Measurements from ENCODE around the gene BLACAT1.

Gene BLACAT1

DNA sequence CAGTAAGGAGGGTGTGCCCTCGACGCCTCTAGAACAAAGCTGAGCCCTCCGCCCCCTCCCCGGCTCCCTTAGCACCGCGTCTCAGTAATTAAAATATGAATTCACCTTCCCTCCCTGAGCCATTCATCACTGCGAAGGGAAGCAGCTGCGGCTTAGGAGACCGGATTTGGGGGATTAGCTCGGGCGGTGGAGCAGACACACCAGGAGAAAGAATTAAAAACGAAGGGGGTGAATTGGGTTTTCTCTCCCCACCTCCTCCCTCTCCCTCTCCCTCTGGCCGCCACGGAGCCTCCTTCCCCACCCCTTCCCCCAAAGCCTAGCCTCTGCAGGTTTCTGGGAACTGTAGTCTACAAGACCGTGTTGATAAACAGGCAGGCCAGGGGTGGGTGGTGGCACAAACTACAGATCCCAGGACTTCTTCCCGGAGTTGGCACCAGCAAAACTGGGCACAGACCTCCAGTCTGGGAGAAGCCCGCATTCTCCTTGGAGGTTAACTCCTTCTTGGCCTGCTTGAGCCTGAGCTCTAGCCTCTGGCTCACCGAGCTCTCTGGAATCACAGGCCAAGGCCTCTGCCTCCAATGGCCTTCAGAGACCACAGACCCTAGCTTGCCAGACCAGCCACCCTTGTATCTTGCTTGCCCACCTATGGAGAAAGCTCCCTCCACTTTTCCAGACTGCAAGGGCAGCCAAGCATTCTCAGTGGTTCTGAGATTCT is 10.8 kb downstream of the BLACAT1 start:
- no peak overlapping the region for H3K27ac Mint-ChIP-seq
- no peaks in the 10 kb centered on the region for H3K36me3 Mint-ChIP-seq (ENCODE audit: low read depth)
- intact Hi-C loops (cut with micrococcal nuclease) = no loop called here
- H3K4me1 Mint-ChIP-seq (ENCODE audit: low read depth) = peaks cover 21% of the 10 kb centered on the region
- no peak overlapping the region for H3K4me3 Mint-ChIP-seq
- no peaks in the 10 kb centered on the region for H3K9me3 Mint-ChIP-seq
- H3K27me3 Mint-ChIP-seq = peaks cover 74% of the 10 kb centered on the region

DNA sequence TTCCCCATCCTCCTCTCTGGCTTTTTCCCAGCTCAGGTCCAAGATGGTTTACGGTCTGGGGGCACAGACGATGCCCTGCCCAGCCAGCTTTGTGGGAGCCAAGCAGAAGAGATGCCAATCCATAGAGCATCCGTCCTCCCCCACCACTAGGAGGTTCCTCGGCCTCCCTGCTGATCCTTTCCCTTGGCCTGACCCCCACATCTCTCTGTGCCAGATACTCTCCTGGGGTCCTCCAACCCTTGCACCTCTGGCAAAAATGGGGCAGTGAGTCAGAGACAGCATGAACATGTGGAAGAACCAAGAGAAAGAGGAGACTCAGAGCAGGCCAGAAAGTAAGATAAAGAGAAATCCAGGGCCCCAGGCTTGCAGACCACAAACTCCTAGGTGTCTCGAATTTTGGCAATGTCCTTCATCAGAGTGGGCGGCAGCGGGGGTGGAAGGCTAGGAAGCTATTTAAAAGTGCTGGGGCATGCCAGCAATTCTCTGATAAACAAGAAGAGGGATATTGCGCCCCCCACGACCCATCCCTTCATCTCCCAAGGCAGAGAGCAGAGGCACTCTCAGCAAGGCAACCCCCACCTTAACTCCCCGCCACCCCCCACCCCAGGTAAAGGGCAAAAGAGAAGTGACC is 11.4 kb downstream of the BLACAT1 start:
- H3K27ac Mint-ChIP-seq = no peak overlapping the region
- no peaks in the 10 kb centered on the region for H3K36me3 Mint-ChIP-seq (ENCODE audit: low read depth)
- H3K4me3 Mint-ChIP-seq = no peak overlapping the region
- H3K9me3 Mint-ChIP-seq = no peaks in the 10 kb centered on the region
- intact Hi-C loops (cut with micrococcal nuclease) = no loop called here
- H3K4me1 Mint-ChIP-seq (ENCODE audit: low read depth) = peaks cover 21% of the 10 kb centered on the region
- H3K27me3 Mint-ChIP-seq = peaks cover 76% of the 10 kb centered on the region

DNA sequence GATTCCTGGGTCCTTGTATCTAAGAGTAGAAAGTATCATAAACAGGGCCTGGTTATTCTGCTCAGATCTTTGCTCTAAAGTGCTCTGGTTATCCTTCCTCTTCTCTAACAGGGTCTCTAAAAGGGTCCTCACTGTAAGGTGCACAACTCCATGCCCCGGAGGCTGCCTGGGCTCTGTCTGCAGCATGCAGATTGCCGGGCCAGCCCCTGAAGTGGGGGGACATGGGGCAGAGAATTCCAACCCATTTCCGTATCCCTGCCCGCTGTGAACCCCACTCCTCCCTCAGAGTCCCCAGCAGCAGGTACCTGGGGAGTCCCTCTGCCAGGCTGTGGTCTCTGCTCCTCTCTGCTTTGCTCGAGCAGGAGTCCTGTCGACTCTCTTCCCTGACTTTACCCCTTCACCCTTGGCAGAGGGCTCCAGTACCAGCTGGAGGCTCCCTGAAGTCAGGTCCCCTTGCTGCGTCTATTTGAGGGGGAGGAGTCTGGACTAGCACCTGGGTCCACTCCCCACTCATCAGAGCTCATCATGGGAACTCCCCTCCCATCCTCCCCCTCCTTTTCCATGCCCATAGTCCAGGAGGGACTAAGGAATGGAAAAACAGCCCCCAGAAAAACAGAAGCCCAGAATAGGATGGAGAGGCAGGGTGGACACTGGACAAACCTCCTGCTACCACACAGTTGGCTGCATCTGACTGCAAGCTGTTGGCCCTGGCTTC is 12.1 kb downstream of the BLACAT1 start:
- Mint-ChIP-seq H3K27me3 (peaks cover 79% of the 10 kb centered on the region), H3K9me3 (no peaks in the 10 kb centered on the region), H3K27ac (no peak overlapping the region), H3K4me3 (no peak overlapping the region), H3K4me1 (ENCODE audit: low read depth) (peaks cover 24% of the 10 kb centered on the region), H3K36me3 (ENCODE audit: low read depth) (no peaks in the 10 kb centered on the region)
- intact Hi-C loops (cut with micrococcal nuclease) = no loop called here

DNA sequence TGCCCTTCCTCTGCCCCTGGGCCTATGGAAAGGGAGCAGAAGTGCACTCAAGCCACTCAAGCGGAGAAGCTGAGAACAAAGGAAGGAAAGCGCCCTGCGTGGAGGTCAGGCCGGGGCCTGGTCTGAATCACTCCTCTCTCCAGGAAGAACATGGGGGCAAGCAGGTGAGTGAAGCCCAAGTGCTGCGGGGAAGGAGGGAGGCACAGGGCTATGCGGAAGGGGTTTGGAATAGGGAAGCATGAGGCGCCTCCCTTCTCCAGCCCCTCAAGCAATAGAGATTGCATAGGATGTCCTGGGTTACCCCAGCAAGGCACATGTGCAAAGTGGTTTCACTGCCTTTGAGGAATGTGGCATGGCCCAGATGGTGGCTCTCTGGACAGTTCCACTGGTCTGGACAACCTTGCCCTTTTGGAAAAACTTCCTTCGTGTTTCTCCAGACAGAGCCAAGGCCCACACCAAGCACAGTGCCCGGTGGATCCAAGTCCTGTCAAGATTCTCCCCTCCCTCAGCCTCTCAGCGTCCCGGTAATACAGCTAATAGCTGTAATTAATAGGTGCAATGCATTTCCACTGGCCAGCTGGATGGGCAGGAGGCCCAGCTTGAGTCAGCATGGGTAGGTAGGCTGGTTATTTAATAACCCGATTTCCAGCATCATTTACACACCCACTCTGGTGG is 13.7 kb downstream of the BLACAT1 start:
- Mint-ChIP-seq H3K36me3 (ENCODE audit: low read depth) (no peaks in the 10 kb centered on the region), H3K4me3 (no peak overlapping the region), H3K27ac (no peak overlapping the region), H3K4me1 (ENCODE audit: low read depth) (peaks cover 30% of the 10 kb centered on the region), H3K27me3 (peaks cover 76% of the 10 kb centered on the region), H3K9me3 (no peaks in the 10 kb centered on the region)
- intact Hi-C loops (cut with micrococcal nuclease) = no loop called here

DNA sequence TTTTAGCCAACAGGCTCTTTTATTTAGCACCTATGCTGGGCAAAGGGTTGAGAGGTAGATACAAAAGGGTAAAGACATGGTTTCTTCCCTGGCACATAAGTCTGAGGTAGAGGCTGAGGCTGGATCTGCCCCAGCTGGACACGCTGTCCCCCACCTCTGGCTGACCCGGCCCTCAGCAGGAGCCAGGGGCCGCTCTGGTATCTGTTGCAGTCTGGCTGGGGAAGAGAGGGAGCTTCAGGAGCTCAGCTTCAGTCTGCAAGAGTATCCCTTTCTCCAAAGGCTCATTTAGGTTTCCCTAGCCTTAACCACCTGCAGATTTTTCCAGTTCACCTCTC is 14.2 kb downstream of the BLACAT1 start:
- Mint-ChIP-seq H3K27ac (no peak overlapping the region), H3K9me3 (no peaks in the 10 kb centered on the region), H3K4me3 (peak overlapping the region; percentile 67), H3K36me3 (ENCODE audit: low read depth) (no peaks in the 10 kb centered on the region), H3K4me1 (ENCODE audit: low read depth) (peaks cover 35% of the 10 kb centered on the region), H3K27me3 (peaks cover 79% of the 10 kb centered on the region)
- intact Hi-C loops (cut with micrococcal nuclease) = no loop called here

DNA sequence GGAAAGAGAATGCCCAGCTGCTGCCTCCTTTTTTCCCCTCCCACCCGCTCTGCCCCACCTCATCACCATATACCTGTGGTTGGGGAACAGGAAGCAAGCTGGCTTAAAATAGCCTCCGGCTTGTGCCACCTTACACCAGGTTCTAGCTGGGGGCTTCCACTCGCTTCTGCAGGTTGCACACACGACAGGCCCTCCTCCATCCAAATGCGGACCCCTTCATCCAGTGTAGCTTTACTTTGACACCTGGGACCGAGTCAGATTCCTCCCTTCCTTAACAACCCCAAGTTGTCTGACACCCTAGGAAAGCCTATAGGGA is 14.6 kb downstream of the BLACAT1 start:
- Mint-ChIP-seq H3K9me3 (no peaks in the 10 kb centered on the region), H3K4me3 (peak overlapping the region; percentile 67), H3K36me3 (ENCODE audit: low read depth) (no peaks in the 10 kb centered on the region), H3K4me1 (ENCODE audit: low read depth) (peaks cover 39% of the 10 kb centered on the region), H3K27ac (no peak overlapping the region), H3K27me3 (peaks cover 81% of the 10 kb centered on the region)
- intact Hi-C loops (cut with micrococcal nuclease) = no loop called here

DNA sequence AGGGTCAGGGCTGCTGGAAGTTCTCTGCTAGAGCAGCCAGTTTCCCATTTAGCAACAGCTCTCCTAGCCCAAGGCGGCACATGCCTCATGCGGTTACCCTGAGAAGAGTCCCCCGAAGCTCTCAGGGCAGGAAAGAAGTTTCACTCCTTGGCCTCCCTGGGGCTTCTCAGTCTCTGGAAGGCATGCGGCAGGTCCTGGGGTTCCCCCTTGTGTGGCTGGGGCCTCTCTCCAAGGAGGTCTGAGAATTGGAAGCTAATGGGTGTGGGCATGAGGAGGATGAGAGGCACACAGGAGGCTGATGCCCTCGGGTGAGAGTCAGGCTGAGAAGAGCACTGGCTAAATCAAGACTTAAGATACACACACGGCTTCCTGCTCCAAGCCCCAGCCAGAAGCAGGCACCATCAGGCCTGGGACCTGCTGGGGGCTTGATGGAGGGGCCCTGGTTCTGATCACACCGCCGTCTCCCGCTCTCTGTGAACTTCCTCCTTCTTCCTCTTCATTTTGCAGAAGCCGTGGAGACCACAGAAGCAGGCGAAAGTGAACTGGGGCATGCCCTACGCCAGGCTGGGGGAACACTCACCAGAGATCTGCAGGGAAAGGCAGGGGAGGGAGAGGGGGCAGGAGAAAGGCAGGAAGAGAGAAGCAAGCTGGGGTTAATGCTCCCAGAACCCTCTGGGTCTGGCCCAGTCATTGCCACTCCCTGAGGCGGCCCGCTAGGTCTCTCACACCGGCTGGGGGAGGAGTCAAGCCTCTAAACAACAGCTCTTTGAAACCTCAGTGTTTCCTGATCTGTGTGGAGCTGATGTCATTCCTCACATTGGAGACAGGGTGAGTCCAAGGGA is 15.1 kb downstream of the BLACAT1 start:
- intact Hi-C loops (cut with micrococcal nuclease) = no loop called here
- peaks cover 79% of the 10 kb centered on the region for H3K27me3 Mint-ChIP-seq
- H3K36me3 Mint-ChIP-seq (ENCODE audit: low read depth) = no peaks in the 10 kb centered on the region
- H3K4me1 Mint-ChIP-seq (ENCODE audit: low read depth) = peaks cover 44% of the 10 kb centered on the region
- no peak overlapping the region for H3K27ac Mint-ChIP-seq
- H3K4me3 Mint-ChIP-seq = peak overlapping the region; percentile 67
- H3K9me3 Mint-ChIP-seq = no peaks in the 10 kb centered on the region

DNA sequence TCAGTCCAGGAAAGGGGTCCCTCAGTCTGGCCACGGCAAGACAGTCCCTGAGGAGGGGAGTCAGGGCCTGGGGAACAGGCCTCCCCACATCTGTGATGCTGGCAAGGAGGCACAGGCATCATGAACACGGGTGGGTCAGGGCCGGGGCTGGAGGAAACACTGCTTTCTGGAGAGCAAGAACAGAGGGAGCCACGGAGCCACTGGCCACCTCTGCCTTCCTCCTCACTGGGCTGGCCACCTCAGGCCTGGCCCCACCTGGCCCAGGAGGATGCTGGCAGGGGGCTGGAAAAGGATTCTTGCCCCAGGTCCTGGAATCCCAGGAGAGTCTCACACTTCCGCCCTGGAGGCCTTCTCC is 15.7 kb downstream of the BLACAT1 start:
- no peak overlapping the region for H3K27ac Mint-ChIP-seq
- intact Hi-C loops (cut with micrococcal nuclease) = no loop called here
- H3K27me3 Mint-ChIP-seq = peaks cover 73% of the 10 kb centered on the region
- H3K4me1 Mint-ChIP-seq (ENCODE audit: low read depth) = peaks cover 50% of the 10 kb centered on the region
- no peaks in the 10 kb centered on the region for H3K9me3 Mint-ChIP-seq
- H3K4me3 Mint-ChIP-seq = no peak overlapping the region
- H3K36me3 Mint-ChIP-seq (ENCODE audit: low read depth) = no peaks in the 10 kb centered on the region

DNA sequence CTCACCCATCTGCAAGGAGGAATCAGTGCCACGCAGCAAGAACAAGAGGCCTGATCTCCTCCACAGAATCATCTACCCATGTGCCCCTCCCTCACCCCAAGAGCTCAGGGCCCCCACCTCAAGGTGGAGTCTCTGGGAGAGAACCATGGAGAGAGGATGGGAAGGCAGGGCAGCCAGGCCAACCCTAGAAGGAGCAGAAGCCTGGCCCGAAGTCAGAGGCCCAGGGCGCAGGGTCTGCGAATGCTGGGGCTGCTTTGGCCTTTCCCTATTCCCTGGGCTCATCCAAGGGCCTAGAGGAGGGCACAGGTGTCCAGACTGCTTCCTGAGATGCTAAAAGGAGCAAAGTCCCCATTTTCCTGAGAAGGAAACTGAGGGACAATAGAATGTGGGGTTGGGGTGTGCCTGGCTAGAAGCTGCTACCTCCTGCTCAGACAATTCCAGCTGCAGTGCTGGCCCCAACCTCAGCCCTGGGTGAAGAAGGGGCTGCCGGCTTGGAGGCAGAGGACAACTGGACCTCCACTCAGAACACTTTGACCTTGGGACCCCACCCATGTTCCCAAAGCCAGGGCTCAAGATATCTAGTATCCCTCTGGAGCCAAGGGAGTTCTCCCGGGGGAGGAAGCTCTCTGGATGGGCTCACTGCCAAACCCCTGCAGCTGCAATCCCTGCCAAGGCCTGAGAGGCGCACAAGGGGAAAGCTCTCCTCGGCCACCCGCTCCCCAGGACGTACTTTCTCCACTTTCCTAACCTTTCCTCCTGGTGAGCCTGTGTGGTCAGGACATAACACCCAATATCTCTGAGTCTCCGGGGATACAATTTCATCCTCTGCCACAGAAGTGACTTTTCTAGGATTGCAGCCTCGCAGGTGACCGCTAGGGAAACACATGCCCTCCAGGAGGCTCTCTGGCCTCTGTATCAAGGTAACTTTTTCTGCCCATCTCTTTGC is 17.4 kb downstream of the BLACAT1 start:
- H3K27ac Mint-ChIP-seq = no peak overlapping the region
- peaks cover 53% of the 10 kb centered on the region for H3K4me1 Mint-ChIP-seq (ENCODE audit: low read depth)
- intact Hi-C loops (cut with micrococcal nuclease) = no loop called here
- H3K27me3 Mint-ChIP-seq = peaks cover 61% of the 10 kb centered on the region
- H3K9me3 Mint-ChIP-seq = no peaks in the 10 kb centered on the region
- no peaks in the 10 kb centered on the region for H3K36me3 Mint-ChIP-seq (ENCODE audit: low read depth)
- H3K4me3 Mint-ChIP-seq = no peak overlapping the region

DNA sequence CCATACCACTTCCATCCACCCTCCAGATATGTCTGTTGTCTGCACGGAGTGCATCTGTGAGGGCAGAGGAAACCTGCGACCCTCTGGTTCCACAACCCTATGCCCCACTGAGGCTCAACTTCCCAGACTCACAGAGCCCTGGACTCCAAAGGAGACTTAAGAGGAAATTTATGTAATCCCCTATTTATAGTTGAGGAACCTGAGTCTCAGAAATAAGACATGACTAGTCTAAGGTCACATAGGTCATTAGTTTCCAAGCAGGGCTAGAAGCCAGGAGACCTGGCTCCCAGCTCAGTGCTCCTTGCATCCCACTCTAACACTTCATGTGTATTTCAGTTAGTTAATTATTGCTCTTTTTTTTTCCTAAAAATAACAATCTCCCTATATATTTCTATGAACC is 18.3 kb downstream of the BLACAT1 start:
- H3K36me3 Mint-ChIP-seq (ENCODE audit: low read depth) = no peaks in the 10 kb centered on the region
- no peaks in the 10 kb centered on the region for H3K9me3 Mint-ChIP-seq
- H3K4me1 Mint-ChIP-seq (ENCODE audit: low read depth) = peaks cover 53% of the 10 kb centered on the region
- no peak overlapping the region for H3K27ac Mint-ChIP-seq
- H3K27me3 Mint-ChIP-seq = peaks cover 56% of the 10 kb centered on the region
- intact Hi-C loops (cut with micrococcal nuclease) = no loop called here
- no peak overlapping the region for H3K4me3 Mint-ChIP-seq

DNA sequence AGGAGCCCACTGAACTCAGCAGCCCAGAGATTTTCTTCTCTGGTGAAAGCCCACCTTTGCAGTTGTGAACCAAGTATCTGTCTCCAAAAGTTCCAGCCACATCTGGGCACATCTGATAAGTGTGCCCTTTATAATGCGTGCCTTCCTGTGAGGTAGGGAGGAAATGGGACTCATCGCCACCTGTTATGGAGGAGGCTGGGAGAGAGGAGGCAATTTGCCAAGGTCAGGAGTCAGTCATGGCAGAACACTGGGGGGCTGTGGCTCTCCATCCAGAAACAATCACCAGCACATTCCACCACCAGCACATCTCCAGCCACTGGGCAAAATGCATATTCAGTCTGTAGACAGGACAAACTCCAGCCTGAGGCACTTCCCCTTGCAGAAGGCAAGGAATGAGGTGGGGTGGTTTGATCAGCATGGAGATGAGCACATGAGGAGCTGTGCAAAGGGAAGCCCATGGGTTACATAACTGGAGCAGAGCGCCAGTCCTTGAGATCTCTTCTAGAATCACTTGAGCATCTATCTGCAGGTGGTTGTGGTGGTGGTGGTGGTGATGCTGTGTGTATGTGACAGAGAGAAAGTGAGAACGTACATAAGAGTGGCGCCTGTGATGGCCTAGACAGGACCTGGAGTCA is 19.0 kb downstream of the BLACAT1 start:
- H3K9me3 Mint-ChIP-seq = no peaks in the 10 kb centered on the region
- intact Hi-C loops (cut with micrococcal nuclease) = no loop called here
- no peak overlapping the region for H3K4me3 Mint-ChIP-seq
- no peaks in the 10 kb centered on the region for H3K36me3 Mint-ChIP-seq (ENCODE audit: low read depth)
- H3K27me3 Mint-ChIP-seq = peaks cover 61% of the 10 kb centered on the region
- peaks cover 50% of the 10 kb centered on the region for H3K4me1 Mint-ChIP-seq (ENCODE audit: low read depth)
- no peak overlapping the region for H3K27ac Mint-ChIP-seq

DNA sequence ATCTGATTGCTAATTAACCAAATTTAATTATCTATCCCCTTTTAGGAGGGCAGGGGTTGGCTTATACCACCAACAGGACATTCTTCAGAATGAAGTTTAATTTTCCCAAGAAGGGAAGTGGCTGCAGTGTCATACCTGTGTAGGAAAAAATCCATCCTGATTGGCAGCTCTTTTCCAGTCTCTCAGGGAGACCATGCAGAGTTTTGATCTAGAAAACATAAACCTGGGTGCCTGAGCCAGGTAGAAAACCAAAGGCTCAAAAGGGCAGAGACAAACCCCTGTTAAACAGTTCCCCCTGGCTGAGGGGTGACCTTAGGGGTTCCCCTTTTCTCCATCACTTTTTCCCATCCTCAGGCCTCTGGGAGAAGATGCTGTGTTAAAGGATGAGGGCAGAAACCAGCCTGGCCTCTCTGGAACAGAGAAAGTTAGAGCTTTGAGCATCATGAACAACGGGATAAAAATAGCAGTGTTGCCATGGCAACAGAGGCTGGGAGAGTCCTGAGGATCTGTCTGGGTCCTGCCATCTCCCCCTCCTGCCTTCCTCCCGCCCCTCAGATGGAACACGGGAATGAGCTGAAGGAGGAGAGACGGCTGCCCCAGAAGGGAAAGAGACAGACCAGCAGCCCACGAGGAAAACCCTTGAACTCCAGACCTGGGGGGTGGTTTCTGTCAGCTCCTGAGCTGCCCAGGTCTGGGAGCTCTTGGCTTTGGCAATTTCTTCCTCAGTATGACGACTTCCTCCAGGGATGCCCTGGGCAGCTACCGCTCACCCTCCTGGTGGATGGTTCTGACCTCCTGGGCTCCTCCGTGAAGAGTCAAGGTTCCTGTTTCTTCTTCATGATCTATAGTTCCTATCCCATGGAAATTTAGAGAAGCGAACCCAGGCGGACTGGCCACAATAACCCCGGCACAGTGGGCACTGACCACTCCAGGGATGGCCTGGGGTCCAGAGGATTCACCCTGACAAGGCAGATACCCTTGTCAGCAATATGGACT is 20.0 kb downstream of the BLACAT1 start:
- Mint-ChIP-seq H3K27ac (no peak overlapping the region), H3K4me3 (no peak overlapping the region), H3K9me3 (no peaks in the 10 kb centered on the region), H3K4me1 (ENCODE audit: low read depth) (peaks cover 43% of the 10 kb centered on the region), H3K36me3 (ENCODE audit: low read depth) (no peaks in the 10 kb centered on the region), H3K27me3 (peaks cover 57% of the 10 kb centered on the region)
- intact Hi-C loops (cut with micrococcal nuclease) = no loop called here

Measured in dendritic cell treated with granulocyte-macrophage colony-stimulating factor and Interleukin-4, amounts not matched to agents 40 ng/mL and 50 ng/mL, for 4 days (primary cell).